ENCODE measurements around the gene KNCN. TPM values are rescaled to one million over a fixed set of nuclear protein-coding genes. Genes with fewer than 3 reads are reported as not detected.

The KNCN gene
- total RNA-seq, 4 donors from 2014 or later, result not detected

- Histone ChIP-seq H3K27me3 (no peaks in the 10 kb centered on the region), H3K4me3 (no peak overlapping the region), H3K9me3 (no peaks in the 10 kb centered on the region), H3K27ac (no peak overlapping the region), H3K4me1 (no peaks in the 10 kb centered on the region), H3K36me3 (no peaks in the 10 kb centered on the region)
- intact Hi-C loops (cut with DNase I; ENCODE audit: low total_unique reads), result no loop called here
- DNase-seq, result no peak
- TF ChIP-seq CTCF (IDR thresholded peaks at IDR 0.05), result no peak
- TF ChIP-seq POLR2A (IDR thresholded peaks at IDR 0.05), result no peak
Observed at GRCh38 chr1:46520063-46520911, 31.2 kb downstream of the KNCN start.

GRCh38 chr1:46519209-46519608 lies 32.2 kb downstream of the KNCN start:
- intact Hi-C loops (cut with DNase I; ENCODE audit: low total_unique reads), result no loop called here
- no peaks in the 10 kb centered on the region for H3K27me3 ChIP-seq
- no peaks in the 10 kb centered on the region for H3K9me3 ChIP-seq
- H3K36me3 ChIP-seq, result no peaks in the 10 kb centered on the region
- no peak overlapping the region for H3K27ac ChIP-seq
- H3K4me1 ChIP-seq, result no peaks in the 10 kb centered on the region
- TF ChIP-seq POLR2A (IDR thresholded peaks at IDR 0.05) (no peak), CTCF (IDR thresholded peaks at IDR 0.05) (no peak)
- DNase-seq, result no peak
- H3K4me3 ChIP-seq, result no peak overlapping the region

DNA sequence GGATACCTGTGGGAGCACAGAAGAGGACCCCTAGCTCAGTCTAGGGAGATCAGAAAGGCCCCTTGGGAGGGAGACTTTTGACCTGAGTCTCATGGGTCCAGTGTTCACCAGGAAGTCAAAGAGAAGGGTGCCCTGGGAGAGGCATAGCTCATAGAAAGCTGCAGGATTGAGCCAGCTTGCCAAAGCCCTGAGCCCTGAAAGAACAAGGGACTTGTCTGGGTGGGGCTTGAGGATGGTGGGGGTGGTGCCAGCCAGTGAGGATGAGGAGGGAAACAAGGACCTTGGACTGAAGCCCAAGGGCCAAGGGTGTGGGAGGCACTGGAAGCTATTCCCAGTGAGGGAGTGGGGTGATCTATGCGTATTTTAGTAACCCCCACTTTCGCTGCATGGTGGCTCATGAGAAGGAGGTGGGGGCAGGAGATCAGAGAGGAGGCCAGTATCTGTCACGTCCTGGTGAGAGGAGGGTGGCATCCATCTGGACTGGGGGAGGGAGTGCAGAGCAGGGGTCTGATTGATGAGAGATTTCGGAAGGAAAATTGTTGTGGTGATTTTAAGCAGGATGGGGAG lies 33.4 kb downstream of the KNCN start:
- DNase-seq, result no peak
- no peak overlapping the region for H3K4me3 ChIP-seq
- no peak overlapping the region for H3K27ac ChIP-seq
- no peaks in the 10 kb centered on the region for H3K9me3 ChIP-seq
- no peaks in the 10 kb centered on the region for H3K27me3 ChIP-seq
- no peaks in the 10 kb centered on the region for H3K36me3 ChIP-seq
- H3K4me1 ChIP-seq, result no peaks in the 10 kb centered on the region
- no peak for TF ChIP-seq CTCF (IDR thresholded peaks at IDR 0.05)
- no peak for TF ChIP-seq POLR2A (IDR thresholded peaks at IDR 0.05)
- intact Hi-C loops (cut with DNase I; ENCODE audit: low total_unique reads), result no loop called here

DNA sequence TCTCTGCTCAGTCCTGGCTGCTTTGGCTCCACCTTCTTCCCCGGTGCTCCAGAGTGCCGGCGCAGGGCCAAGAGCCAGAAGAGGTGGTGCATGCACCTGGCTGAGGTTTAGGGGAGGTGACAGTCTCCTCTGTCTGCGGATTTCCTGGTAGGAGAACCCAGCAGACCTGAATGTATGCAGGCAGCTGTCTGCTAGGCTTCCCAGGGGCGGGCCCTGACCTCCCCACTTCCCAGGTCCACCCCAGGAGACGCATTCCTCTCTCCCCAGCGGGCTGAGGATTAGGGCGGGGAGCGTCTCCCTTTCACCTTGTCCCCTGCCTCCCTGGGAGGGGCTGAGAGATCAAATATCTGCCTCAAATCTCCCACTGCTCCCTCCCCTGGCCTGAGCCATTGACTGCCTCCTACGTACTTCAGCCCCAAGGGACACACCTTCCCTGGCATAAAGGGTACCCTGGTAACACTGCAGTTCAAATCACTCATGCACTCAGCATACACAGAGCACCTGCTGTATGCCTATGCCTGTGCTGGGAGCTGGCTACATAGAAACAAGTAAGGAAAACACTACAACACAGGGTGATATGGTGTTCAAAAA lies 34.3 kb downstream of the KNCN start:
- Histone ChIP-seq H3K4me3 (no peak overlapping the region), H3K9me3 (no peaks in the 10 kb centered on the region), H3K27me3 (no peaks in the 10 kb centered on the region), H3K36me3 (no peaks in the 10 kb centered on the region), H3K27ac (no peak overlapping the region), H3K4me1 (no peaks in the 10 kb centered on the region)
- TF ChIP-seq POLR2A (IDR thresholded peaks at IDR 0.05), result no peak
- TF ChIP-seq CTCF (IDR thresholded peaks at IDR 0.05), result no peak
- no peak for DNase-seq
- intact Hi-C loops (cut with DNase I; ENCODE audit: low total_unique reads), result no loop called here
